Measurements from ENCODE around the gene OLFM1.

GRCh38 chr9:135139366-135139959 is 52.0 kb downstream of the OLFM1 start:
- no peak for TF ChIP-seq CTCF (IDR thresholded peaks at IDR 0.05)
- TF ChIP-seq POLR2A (IDR thresholded peaks at IDR 0.05): no peak

Measured in body of pancreas (tissue), 4 donors.